ENCODE data around the gene ZMIZ1. TPM values are rescaled to one million over a fixed set of nuclear protein-coding genes. Genes with fewer than 3 reads are reported as not detected.

The ZMIZ1 gene
- total and polyA plus RNA-seq, 4 donors = 18.3 to 80.2 (median 42.6) TPM

GRCh38 chr10:79092292-79092896 lies 23.6 kb downstream of the ZMIZ1 start:
- H3K36me3 ChIP-seq (ENCODE audit: control insufficient read depth in 4 of 4, insufficient read depth in 4 of 4, low read length in 4 of 4) = peaks cover 0 to 2% (median 0%) of the 10 kb centered on the region in 4 donors
- H3K27me3 ChIP-seq (ENCODE audit: control insufficient read depth in 3 of 3, insufficient read depth in 3 of 3, low read length in 2 of 3) = no peaks in the 10 kb centered on the region
- whole genome bisulfite sequencing, 2 donors = 82 to 87% methylated on average over 10 of the region's 10 CpGs
- H3K4me1 ChIP-seq (ENCODE audit: control insufficient read depth in 5 of 5, insufficient read depth in 5 of 5, low read length in 5 of 5) = peaks cover 8 to 59% (median 20%) of the 10 kb centered on the region in 5 donors
- no peak for TF ChIP-seq CTCF (IDR thresholded peaks at IDR 0.05; ENCODE audit: control extremely low read depth, extremely low read depth)
- ATAC-seq (ENCODE audit: insufficient read depth, low FRiP score) (no peak), DNase-seq (no peak)
- H3K4me3 ChIP-seq = no peak overlapping the region
- H3K27ac ChIP-seq (ENCODE audit: low read depth in 1 of 2, low read length in 1 of 2) = peak overlapping the region in 1 of 2 donors; percentile 34
- no peak overlapping the region for H3K9ac ChIP-seq (ENCODE audit: insufficient read depth in 1 of 2, low read length in 2 of 2)
- no peaks in the 10 kb centered on the region for H3K9me3 ChIP-seq (ENCODE audit: control insufficient read depth in 4 of 4, insufficient read depth in 3 of 4, low read length in 3 of 4)

- peak in 2 of 3 donors; percentile 57 to 67 for DNase-seq
- Histone ChIP-seq H3K36me3 (ENCODE audit: control insufficient read depth in 4 of 4, insufficient read depth in 4 of 4, low read length in 4 of 4) (peaks cover 0 to 2% (median 0%) of the 10 kb centered on the region in 4 donors), H3K27ac (ENCODE audit: low read depth in 1 of 2, low read length in 1 of 2) (peak overlapping the region; percentile 76 to 88), H3K4me1 (ENCODE audit: control insufficient read depth in 5 of 5, insufficient read depth in 5 of 5, low read length in 5 of 5) (peaks cover 8 to 53% (median 20%) of the 10 kb centered on the region in 5 donors), H3K4me3 (no peak overlapping the region), H3K9ac (ENCODE audit: insufficient read depth in 1 of 2, low read length in 2 of 2) (no peak overlapping the region), H3K9me3 (ENCODE audit: control insufficient read depth in 4 of 4, insufficient read depth in 3 of 4, low read length in 3 of 4) (no peaks in the 10 kb centered on the region), H3K27me3 (ENCODE audit: control insufficient read depth in 3 of 3, insufficient read depth in 3 of 3, low read length in 2 of 3) (no peaks in the 10 kb centered on the region)
- WGBS, 2 donors = 15 to 17% methylated on average over 24 of the region's 24 CpGs
- TF ChIP-seq CTCF (IDR thresholded peaks at IDR 0.05; ENCODE audit: control extremely low read depth, extremely low read depth) = no peak
- peak; percentile 51 for ATAC-seq (ENCODE audit: insufficient read depth, low FRiP score)
Observed at GRCh38 chr10:79093658-79094411, 25.1 kb downstream of the ZMIZ1 start.

GRCh38 chr10:79094412-79095175 lies 25.8 kb downstream of the ZMIZ1 start:
- WGBS, 2 donors = 62 to 69% methylated on average over 12 of the region's 12 CpGs
- no peak overlapping the region for H3K9ac ChIP-seq (ENCODE audit: insufficient read depth in 1 of 2, low read length in 2 of 2)

More at GRCh38 chr10:79094412-79095175, 25.8 kb downstream of the ZMIZ1 start:
- no peak for ATAC-seq (ENCODE audit: insufficient read depth, low FRiP score)
- Histone ChIP-seq H3K36me3 (ENCODE audit: control insufficient read depth in 4 of 4, insufficient read depth in 4 of 4, low read length in 4 of 4) (peaks cover 0 to 3% (median 0%) of the 10 kb centered on the region in 4 donors), H3K27ac (ENCODE audit: low read depth in 1 of 2, low read length in 1 of 2) (peak overlapping the region; percentile 76 to 88), H3K4me3 (no peak overlapping the region), H3K9me3 (ENCODE audit: control insufficient read depth in 4 of 4, insufficient read depth in 3 of 4, low read length in 3 of 4) (no peaks in the 10 kb centered on the region), H3K4me1 (ENCODE audit: control insufficient read depth in 5 of 5, insufficient read depth in 5 of 5, low read length in 5 of 5) (peaks cover 8 to 57% (median 20%) of the 10 kb centered on the region in 5 donors), H3K27me3 (ENCODE audit: control insufficient read depth in 3 of 3, insufficient read depth in 3 of 3, low read length in 2 of 3) (no peaks in the 10 kb centered on the region)
- DNase-seq = no peak
- no peak for TF ChIP-seq CTCF (IDR thresholded peaks at IDR 0.05; ENCODE audit: control extremely low read depth, extremely low read depth)

Data from lung (tissue), 12 donors.